KBM-7 (cell line): Measurements from ENCODE around the gene OCA2.
"Not testable (repeated sequence)": the region's sequence is repeated elsewhere in the genome, so short reads cannot be mapped to it uniquely, and the experiment has no call there.

Experiments
- DNase-seq: peaks from one replicate; pipeline ENCODE4 v3.0.0-alpha.2; 2015
- in situ Hi-C: fragments of 300-500 bp; cut with MboI; formaldehyde crosslinking; loops from 2 replicates; pipeline ENCODE4 v1.14.3; 2020; ENCODE audit warnings: low sequenced_read_pairs, low pct_unique_long_range_greater_than_20kb, mixed read lengths

OCA2 gene

GRCh38 chr15:28122038-28122949, 23.2 kb upstream of the OCA2 start:
- DNase-seq, result no peak
- in situ Hi-C loops, result no loop called here

- in situ Hi-C loops, DNase-seq: not testable (repeated sequence)
These were observed 22.5 kb upstream of the OCA2 start for GRCh38 chr15:28121577-28121976.

GRCh38 chr15:28120359-28120640, 21.2 kb upstream of the OCA2 start:
- in situ Hi-C loops, result no loop called here
- DNase-seq, result no peak

DNA sequence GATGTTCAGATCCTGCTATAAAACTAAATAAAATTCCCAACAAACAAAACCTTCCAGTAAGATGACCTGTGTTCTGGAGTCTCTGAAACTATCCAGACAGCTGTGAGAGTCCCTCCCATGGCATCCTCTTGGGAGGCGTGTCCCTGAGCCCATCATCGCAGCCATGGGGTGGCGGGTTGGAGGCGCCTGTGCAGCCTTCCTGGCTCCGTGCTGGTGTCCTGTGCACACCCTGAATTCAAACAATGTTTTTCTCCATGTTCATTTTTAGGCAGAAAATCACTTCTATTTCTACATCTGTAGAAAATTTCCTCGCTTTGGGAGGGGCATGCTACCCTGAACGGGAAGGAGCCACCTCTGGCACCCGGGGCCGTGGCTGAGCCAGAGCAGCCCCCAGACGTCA, 19.4 kb upstream of the OCA2 start:
- DNase-seq, result no peak
- in situ Hi-C loops, result no loop called here

- in situ Hi-C loops, result no loop called here
- DNase-seq, result no peak
These were observed 19.0 kb upstream of the OCA2 start for GRCh38 chr15:28118083-28118482.

DNA sequence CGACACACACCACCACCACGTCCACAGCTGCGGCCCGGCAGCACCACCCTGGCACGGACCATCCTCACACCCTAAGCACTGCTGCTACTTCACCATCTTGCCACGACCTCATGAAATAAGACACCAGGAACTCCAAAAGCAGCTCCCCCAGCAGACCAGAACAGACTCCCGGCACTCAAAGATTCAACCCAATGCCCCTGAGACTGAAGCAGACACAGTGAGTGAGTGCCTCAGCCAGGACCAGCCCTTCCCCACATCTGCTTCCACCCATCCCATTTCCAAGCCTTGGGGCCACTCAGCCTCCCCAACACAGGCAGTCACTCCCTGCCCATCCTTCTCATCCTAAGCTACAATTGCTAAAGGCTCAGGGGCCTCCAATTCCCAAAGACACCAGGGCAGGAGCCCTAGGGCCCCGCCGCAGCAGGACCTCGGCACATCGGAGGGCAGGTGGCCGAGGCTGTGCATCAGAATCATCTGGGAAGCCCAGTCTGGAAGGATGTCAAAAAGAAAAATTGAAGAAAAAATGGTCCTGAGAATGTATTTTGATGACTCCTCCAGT, 18.4 kb upstream of the OCA2 start:
- in situ Hi-C loops, result no loop called here
- no peak for DNase-seq

- DNase-seq, result no peak
- in situ Hi-C loops, result no loop called here
These were observed 17.7 kb upstream of the OCA2 start for GRCh38 chr15:28116521-28117431.

DNA sequence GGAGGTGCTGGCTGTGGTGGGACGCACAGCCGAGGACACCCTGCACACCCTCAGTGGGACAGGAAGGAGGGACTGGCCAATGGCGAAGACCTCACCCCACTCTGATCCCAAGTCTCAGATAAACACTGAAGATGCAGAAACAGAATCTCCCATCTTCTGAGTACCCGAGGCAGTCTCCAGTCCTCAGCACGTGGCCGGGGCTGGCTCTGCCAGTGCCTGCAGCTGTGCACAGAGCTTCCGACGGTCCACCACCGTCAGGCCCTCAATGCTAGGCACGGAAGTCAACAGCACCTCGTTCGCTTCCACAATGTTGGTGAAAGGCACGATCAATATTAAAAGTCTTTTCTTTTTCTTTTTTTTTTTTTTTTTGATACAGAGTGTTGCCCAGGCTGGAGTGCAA, 16.8 kb upstream of the OCA2 start:
- in situ Hi-C loops, result no loop called here
- no peak for DNase-seq

DNA sequence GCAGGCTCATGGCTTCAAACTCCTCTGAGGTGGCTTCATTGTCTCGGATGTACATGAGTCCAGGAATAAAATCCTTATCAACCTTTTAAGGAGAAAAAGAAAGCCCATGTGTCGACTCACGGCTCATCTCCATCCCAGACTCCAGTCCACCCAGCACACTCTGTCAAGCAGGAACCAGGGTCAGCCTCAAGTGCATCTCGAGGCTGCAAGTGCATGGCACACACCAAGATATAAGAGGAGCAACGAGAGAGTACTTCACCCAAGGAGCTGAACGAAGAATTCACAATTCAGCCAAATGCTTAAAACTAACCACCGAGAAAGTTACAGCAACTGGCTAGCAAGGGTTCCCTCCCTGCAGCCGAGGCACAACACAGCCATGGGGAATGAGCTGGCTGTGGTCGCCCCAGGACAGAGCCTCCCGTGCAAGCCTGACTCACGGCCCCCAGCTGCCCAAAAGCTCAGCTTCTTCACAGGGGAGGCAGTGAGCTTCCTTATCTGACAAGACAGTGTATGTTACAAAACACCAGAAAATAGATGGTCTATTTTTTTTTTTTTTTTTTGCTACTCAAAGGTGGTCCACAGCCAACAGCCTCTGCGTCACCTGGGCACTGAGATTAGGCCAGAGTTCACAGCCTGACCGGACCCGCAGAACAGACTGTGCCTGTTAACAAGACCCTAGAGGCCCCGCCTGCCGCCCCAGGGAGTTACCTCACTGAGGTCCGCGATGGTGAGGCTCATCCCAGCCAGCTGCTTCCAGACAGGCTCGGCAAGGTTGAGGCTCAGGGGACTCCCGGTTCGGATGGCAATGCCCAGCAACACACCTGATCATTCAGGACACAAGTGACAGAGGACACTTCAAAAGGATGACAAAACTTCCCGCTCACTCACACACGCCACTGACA, 15.9 kb upstream of the OCA2 start:
- no peak for DNase-seq
- in situ Hi-C loops, result no loop called here

- in situ Hi-C loops, result no loop called here
These were observed 15.0 kb upstream of the OCA2 start for GRCh38 chr15:28114114-28114455.

DNA sequence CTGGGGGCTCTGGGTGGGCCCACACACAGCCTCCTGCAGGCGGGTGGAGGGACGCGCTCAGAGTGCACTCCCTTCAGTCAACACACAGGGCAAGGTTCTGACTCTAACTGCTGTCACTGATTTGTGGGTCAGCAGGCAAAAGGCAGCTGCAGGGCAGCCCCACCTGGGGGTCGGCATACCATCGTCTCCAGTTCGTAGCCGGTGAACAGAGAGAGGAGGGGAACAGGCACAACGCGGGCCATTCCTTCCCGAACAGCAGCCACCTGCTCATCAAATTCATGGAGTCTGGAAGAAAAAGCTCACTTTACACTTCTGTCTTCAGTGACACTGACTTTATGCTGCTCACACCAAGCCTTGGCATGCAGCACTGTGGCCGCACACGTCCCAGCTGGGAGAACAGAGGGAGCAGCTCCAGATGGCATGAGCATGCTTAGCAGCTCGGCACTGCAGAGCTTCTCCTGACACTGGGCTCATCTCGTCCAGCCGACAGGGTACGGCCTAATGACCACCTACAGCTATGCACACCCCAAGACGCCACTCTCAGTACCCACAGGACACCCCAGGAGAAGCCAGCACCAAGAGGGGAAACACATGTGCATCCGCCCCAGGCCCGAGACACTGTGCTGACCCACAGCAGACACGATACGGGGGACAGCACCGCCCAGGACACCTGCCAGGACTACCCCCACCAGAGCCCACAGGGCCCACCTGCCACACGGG, 14.4 kb upstream of the OCA2 start:
- in situ Hi-C loops, result no loop called here
- DNase-seq, result no peak

More at GRCh38 chr15:28114114-28114455, 15.0 kb upstream of the OCA2 start:
- no peak for DNase-seq

- no peak for DNase-seq
- in situ Hi-C loops, result no loop called here
These were observed 13.8 kb upstream of the OCA2 start for GRCh38 chr15:28112962-28113361.

GRCh38 chr15:28112101-28112760, 13.1 kb upstream of the OCA2 start:
- no peak for DNase-seq
- in situ Hi-C loops, result no loop called here

GRCh38 chr15:28111543-28111942, 12.4 kb upstream of the OCA2 start:
- in situ Hi-C loops, result no loop called here
- DNase-seq, result no peak

GRCh38 chr15:28110481-28110881, 11.4 kb upstream of the OCA2 start:
- no peak for DNase-seq
- in situ Hi-C loops, result no loop called here

- no peak for DNase-seq
- in situ Hi-C loops, result no loop called here
These were observed 10.7 kb upstream of the OCA2 start for GRCh38 chr15:28109626-28110455.

DNA sequence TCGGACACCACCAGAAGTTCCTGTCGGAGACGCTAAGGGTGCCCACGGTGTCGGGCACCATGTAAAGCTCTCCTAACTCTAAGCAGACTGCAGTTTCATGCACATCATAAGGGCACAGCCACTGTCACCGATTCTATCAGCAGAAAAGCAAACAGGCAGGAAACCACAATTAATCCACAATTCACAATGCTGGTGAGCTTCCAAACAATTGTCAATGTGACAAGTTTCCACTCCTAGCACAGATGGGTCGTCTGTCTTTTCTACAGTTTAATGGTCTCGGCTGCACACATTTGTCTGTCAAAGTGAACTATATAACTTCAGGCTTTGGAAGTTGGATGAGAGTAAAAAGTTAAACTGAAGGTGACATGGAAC, 8.8 kb upstream of the OCA2 start:
- DNase-seq, result peak; percentile 31
- in situ Hi-C loops, result no loop called here
